DLD1 (cell line): ENCODE results near the gene GRPR.
"Not testable (repeated sequence)": the region's sequence is repeated elsewhere in the genome, so short reads cannot be mapped to it uniquely, and the experiment has no call there.

Experiments used
- in situ Hi-C: cut with HindIII; loops from 2 replicates; pipeline ENCODE4 v1.10.0; 2017; ENCODE audit warnings: low sequenced_read_pairs

The GRPR gene

GRCh38 chrX:16137416-16138107 is 14.2 kb downstream of the GRPR start:
- in situ Hi-C loops = no loop called here

GRCh38 chrX:16138108-16138427 is 14.7 kb downstream of the GRPR start:
- in situ Hi-C loops = no loop called here

GRCh38 chrX:16140448-16140847 is 17.1 kb downstream of the GRPR start:
- in situ Hi-C loops = no loop called here

- in situ Hi-C loops = no loop called here
Observed at GRCh38 chrX:16140983-16141382, 17.6 kb downstream of the GRPR start.

GRCh38 chrX:16141422-16142245 is 18.3 kb downstream of the GRPR start:
- in situ Hi-C loops = no loop called here

GRCh38 chrX:16142246-16142558 is 18.8 kb downstream of the GRPR start:
- in situ Hi-C loops = no loop called here

GRCh38 chrX:16143968-16144367 is 20.6 kb downstream of the GRPR start:
- in situ Hi-C loops = no loop called here

- in situ Hi-C loops = no loop called here
Observed at GRCh38 chrX:16144420-16144819, 21.1 kb downstream of the GRPR start.

GRCh38 chrX:16145093-16145492 is 21.7 kb downstream of the GRPR start:
- in situ Hi-C loops = not testable (repeated sequence)

- in situ Hi-C loops = no loop called here
Observed at GRCh38 chrX:16145656-16146055, 22.3 kb downstream of the GRPR start.

GRCh38 chrX:16148896-16149295 is 25.5 kb downstream of the GRPR start:
- in situ Hi-C loops = no loop called here

GRCh38 chrX:16155581-16156096 is 32.3 kb downstream of the GRPR start:
- in situ Hi-C loops = no loop called here

- in situ Hi-C loops = no loop called here
Observed at GRCh38 chrX:16156692-16157331, 33.4 kb downstream of the GRPR start.

GRCh38 chrX:16160729-16161128 is 37.4 kb downstream of the GRPR start:
- in situ Hi-C loops = no loop called here

- in situ Hi-C loops = not testable (repeated sequence)
Observed at GRCh38 chrX:16161173-16161572, 37.8 kb downstream of the GRPR start.

GRCh38 chrX:16162391-16162790 is 39.0 kb downstream of the GRPR start:
- in situ Hi-C loops = no loop called here

- in situ Hi-C loops = no loop called here
Observed at GRCh38 chrX:16164748-16165147, 41.4 kb downstream of the GRPR start.

- in situ Hi-C loops = no loop called here
Observed at GRCh38 chrX:16167181-16167580, 43.8 kb downstream of the GRPR start, which contains the start of gene MAGEB17. MAGEB17 (plus strand) TSS chrX:16167481; CDS start chrX:16170383, 2,902 bp downstream.

- in situ Hi-C loops = no loop called here
Observed at GRCh38 chrX:16171039-16171438, 47.7 kb downstream of the GRPR start.

- in situ Hi-C loops = no loop called here
Observed at GRCh38 chrX:16171944-16172343, 48.6 kb downstream of the GRPR start.

- in situ Hi-C loops = no loop called here
Observed at GRCh38 chrX:16172391-16172790, 49.0 kb downstream of the GRPR start.
